Ectodermal cell (in vitro differentiated cells): ENCODE data around the gene TEKTIP1.

Experiments used
- H3K27ac ChIP-seq: 2 replicates; pipeline ENCODE4 v1.7.0; 2013; ENCODE audit warnings: mild to moderate bottlenecking, low read depth, low read length; ENCODE audit not compliant: insufficient read depth, poor library complexity, severe bottlenecking
- H3K27me3 ChIP-seq: 2 replicates; pipeline ENCODE4 v1.7.0; 2013; ENCODE audit warnings: mild to moderate bottlenecking, low read length; ENCODE audit not compliant: insufficient read depth, control insufficient read depth, poor library complexity, severe bottlenecking
- H3K36me3 ChIP-seq: one replicate; pipeline ENCODE4 v1.7.0; 2013; ENCODE audit warnings: low read length; ENCODE audit not compliant: control insufficient read depth, insufficient read depth
- H3K4me1 ChIP-seq: one replicate; pipeline ENCODE4 v1.7.0; 2013; ENCODE audit warnings: low read length; ENCODE audit not compliant: control insufficient read depth, insufficient read depth
- H3K4me3 ChIP-seq: 2 replicates; pipeline ENCODE4 v1.7.0; 2013; ENCODE audit warnings: low read depth, low read length, control low read depth; ENCODE audit not compliant: insufficient read depth
- H3K9me3 ChIP-seq: 2 replicates; pipeline ENCODE4 v1.7.0; 2013; ENCODE audit warnings: mild to moderate bottlenecking, low read length, moderate library complexity; ENCODE audit not compliant: control insufficient read depth
- WGBS, 2 experiments: methylation state at CpG; one replicate each; pipeline ENCODE4 v1.1.7; 2013; ENCODE audit warnings: missing lambda C conversion rate in 2 of 2; 5-methylcytosine and 5-hydroxymethylcytosine counted together

The TEKTIP1 gene

GRCh38 chr19:3499738-3500428 lies 39.1 kb upstream of the TEKTIP1 start:
- Histone ChIP-seq H3K27ac (peak overlapping the region; percentile 99), H3K4me1 (peaks cover 3% of the 10 kb centered on the region), H3K4me3 (peak overlapping the region; percentile 98), H3K36me3 (peaks cover 7% of the 10 kb centered on the region), H3K27me3 (no peaks in the 10 kb centered on the region), H3K9me3 (no peaks in the 10 kb centered on the region)
- 30 to 31% methylated on average over 18 of the region's 18 CpGs for WGBS, 2 experiments

GRCh38 chr19:3500429-3501101 lies 38.4 kb upstream of the TEKTIP1 start, which contains the start of gene DOHH:
Gene DOHH, minus strand, starts transcription at chr19:3500674. Its CDS starts 3,860 bp downstream, at chr19:3496814.
- peaks cover 7% of the 10 kb centered on the region for H3K36me3 ChIP-seq
- peak within 1 kb of the TSS; percentile 98 for H3K4me3 ChIP-seq
- H3K9me3 ChIP-seq, result no peaks in the 10 kb centered on the region
- 0% methylated on average over 52 of the region's 52 CpGs for WGBS, 2 experiments
- peak within 1 kb of the TSS; percentile 99 for H3K27ac ChIP-seq
- H3K4me1 ChIP-seq, result peaks cover 3% of the 10 kb centered on the region
- H3K27me3 ChIP-seq, result no peaks in the 10 kb centered on the region

GRCh38 chr19:3501780-3502179 lies 37.2 kb upstream of the TEKTIP1 start:
- Histone ChIP-seq H3K4me3 (no peak overlapping the region), H3K36me3 (no peaks in the 10 kb centered on the region), H3K27ac (no peak overlapping the region), H3K9me3 (no peaks in the 10 kb centered on the region), H3K4me1 (peaks cover 3% of the 10 kb centered on the region), H3K27me3 (no peaks in the 10 kb centered on the region)
- WGBS, 2 experiments, result 92 to 94% methylated on average over 3 of the region's 3 CpGs

GRCh38 chr19:3503036-3503572 lies 35.9 kb upstream of the TEKTIP1 start:
- no peak overlapping the region for H3K27ac ChIP-seq
- no peak overlapping the region for H3K4me3 ChIP-seq
- H3K4me1 ChIP-seq, result peaks cover 3% of the 10 kb centered on the region
- no peaks in the 10 kb centered on the region for H3K27me3 ChIP-seq
- H3K36me3 ChIP-seq, result no peaks in the 10 kb centered on the region
- H3K9me3 ChIP-seq, result no peaks in the 10 kb centered on the region
- 92% methylated on average over 13 of the region's 13 CpGs for WGBS, 2 experiments

- Histone ChIP-seq H3K4me3 (no peak overlapping the region), H3K27me3 (no peaks in the 10 kb centered on the region)
These were observed 34.2 kb upstream of the TEKTIP1 start for GRCh38 chr19:3504735-3505134.

GRCh38 chr19:3505598-3506383 lies 33.2 kb upstream of the TEKTIP1 start, which contains the start of gene FZR1:
Gene FZR1, plus strand, starts transcription at chr19:3506311. Its CDS starts 16,679 bp downstream, at chr19:3522990.
- peak within 1 kb of the TSS; percentile 46 for H3K27ac ChIP-seq
- H3K27me3 ChIP-seq, result no peaks in the 10 kb centered on the region
- WGBS, 2 experiments, result 8% methylated on average over 79 of the region's 79 CpGs
- H3K4me1 ChIP-seq, result no peaks in the 10 kb centered on the region
- H3K4me3 ChIP-seq, result peak within 1 kb of the TSS; percentile 89
- H3K9me3 ChIP-seq, result no peaks in the 10 kb centered on the region
- H3K36me3 ChIP-seq, result peaks cover 8% of the 10 kb centered on the region

More at GRCh38 chr19:3504735-3505134, 34.2 kb upstream of the TEKTIP1 start:
- Histone ChIP-seq H3K9me3 (no peaks in the 10 kb centered on the region), H3K27ac (no peak overlapping the region), H3K36me3 (peaks cover 6% of the 10 kb centered on the region), H3K4me1 (peaks cover 2% of the 10 kb centered on the region)
- WGBS, 2 experiments, result 95 to 96% methylated on average over 5 of the region's 5 CpGs

- no peaks in the 10 kb centered on the region for H3K4me1 ChIP-seq
- H3K4me3 ChIP-seq, result peak overlapping the region; percentile 89
- no peak overlapping the region for H3K27ac ChIP-seq
- H3K9me3 ChIP-seq, result no peaks in the 10 kb centered on the region
- WGBS, 2 experiments, result 0% methylated on average over 68 to 69 of the region's 69 CpGs
- no peaks in the 10 kb centered on the region for H3K27me3 ChIP-seq
- H3K36me3 ChIP-seq, result peaks cover 8% of the 10 kb centered on the region
These were observed 32.3 kb upstream of the TEKTIP1 start for GRCh38 chr19:3506384-3507340.

- Histone ChIP-seq H3K36me3 (peaks cover 13% of the 10 kb centered on the region), H3K4me1 (no peaks in the 10 kb centered on the region), H3K27me3 (no peaks in the 10 kb centered on the region), H3K27ac (no peak overlapping the region), H3K9me3 (no peaks in the 10 kb centered on the region), H3K4me3 (peak overlapping the region; percentile 89)
- 9 to 12% methylated on average over 30 to 31 of the region's 31 CpGs for WGBS, 2 experiments
These were observed 31.4 kb upstream of the TEKTIP1 start for GRCh38 chr19:3507371-3508120.
